K562 (cell line): ENCODE results near the gene FIBP. TPM values are rescaled to one million over a fixed set of nuclear protein-coding genes. Genes with fewer than 3 reads are reported as not detected.

Source experiments
- ATAC-seq: fragments of 200-7000 bp; cut with Tn5 transposase; 3 replicates; pipeline ENCODE4 v1.9.1; 2020; ENCODE audit warnings: moderate library complexity
- BruUV-seq: library from RNA; stranded (reverse); fragments of 400-500 nt; replicated peaks from 2 replicates; lab custom pipeline; 2021; lab: Mats Ljungman, UMichigan
- CTCF ChIA-PET: fragments of 300-600 bp; formaldehyde crosslinking; extraction: SDS; loops from one replicate; lab custom pipeline; 2021; ENCODE audit warnings: low intra/inter-chr PET ratio; lab: Yijun Ruan, JAX
- POLR2A ChIA-PET: fragments of 300-600, 350-650 bp; sonication (Branson Sonifier 250); formaldehyde crosslinking; extraction: SDS; loops from one replicate; lab custom pipeline; 2021; ENCODE audit warnings: antibody characterized with exemption, inconsistent platforms; lab: Yijun Ruan, JAX
- DNase-seq, 4 experiments: peaks; one replicate each; pipeline versions ENCODE4 v3.0.0 to v3.0.0-alpha.2; 2011 to 2018; ENCODE audit warnings: low spot score in 3 of 4, mixed read lengths in 3 of 4; ENCODE audit errors: extremely low read depth in 1 of 4
- FAIRE-seq: peaks from 2 replicates; lab custom pipeline; 2011; peaks lifted over from hg19 to GRCh38; lab: Jason Lieb, UNC
- H2AFZ ChIP-seq: 2 replicates; pipeline ENCODE4 v1.6.0; 2011; ENCODE audit warnings: low read depth, low read length, control low read depth, inconsistent platforms
- H3K27ac ChIP-seq: fragments of 200-600 bp; 3 replicates; pipeline ENCODE4 v1.8.0; 2011; ENCODE audit warnings: low read depth, mild to moderate bottlenecking, control low read depth, inconsistent platforms, low read length, moderate library complexity, mixed read lengths; ENCODE audit errors: extremely low read depth
- H3K27me3 ChIP-seq, 2 experiments: fragments of 300-600 bp in 1 of 2; 2 replicates in 1 of 2; 3 replicates in 1 of 2; pipeline versions ENCODE4 v1.6.0 to v1.8.0; 2011; ENCODE audit warnings: inconsistent platforms in 2 of 2, low read length in 2 of 2, mild to moderate bottlenecking in 1 of 2, mixed read lengths in 1 of 2, moderate library complexity in 1 of 2; ENCODE audit not compliant: control insufficient read depth in 2 of 2, insufficient read depth in 2 of 2
- H3K36me3 ChIP-seq: fragments of 300-600 bp; 3 replicates; pipeline ENCODE4 v1.8.0; 2011; ENCODE audit warnings: mild to moderate bottlenecking, low read length, inconsistent platforms; ENCODE audit not compliant: control insufficient read depth, insufficient read depth
- H3K4me1 ChIP-seq, 2 experiments: fragments of 200-600 bp in 1 of 2; replicated peaks in 1 of 2; 2 replicates in 1 of 2; 3 replicates in 1 of 2; pipeline versions ENCODE4 v1.5.1 to v1.8.0; 2011; ENCODE audit warnings: inconsistent platforms in 2 of 2, low read length in 2 of 2, mild to moderate bottlenecking in 1 of 2, mixed read lengths in 1 of 2, moderate library complexity in 1 of 2; ENCODE audit not compliant: control insufficient read depth in 2 of 2, insufficient read depth in 2 of 2
- H3K4me2 ChIP-seq: 2 replicates; pipeline ENCODE4 v1.6.1; 2011; ENCODE audit warnings: low read length, control low read depth, inconsistent platforms, mixed read lengths; ENCODE audit not compliant: insufficient read depth
- H3K4me3 ChIP-seq: fragments of 200-600 bp; sonication (generic), shearing (Covaris generic); 2 replicates; pipeline ENCODE4 v1.5.1; 2016; ENCODE audit warnings: control low read depth, inconsistent platforms
- H3K79me2 ChIP-seq: fragments of 200-600 bp; 3 replicates; pipeline ENCODE4 v1.8.0; 2011; ENCODE audit warnings: low read length, inconsistent platforms; ENCODE audit not compliant: control insufficient read depth, insufficient read depth
- H3K9ac ChIP-seq, 2 experiments: 2 replicates each; pipeline versions ENCODE4 v1.6.0 to v1.6.1; 2011; ENCODE audit warnings: low read depth in 2 of 2, low read length in 2 of 2, control low read depth in 1 of 2, inconsistent platforms in 1 of 2, mild to moderate bottlenecking in 1 of 2, mixed read lengths in 1 of 2; ENCODE audit not compliant: insufficient read depth in 1 of 2
- H3K9me1 ChIP-seq: one replicate; pipeline ENCODE4 v1.6.0; 2011; ENCODE audit warnings: inconsistent platforms, mild to moderate bottlenecking, low read length, moderate library complexity; ENCODE audit not compliant: control insufficient read depth, insufficient read depth
- H3K9me3 ChIP-seq: replicated peaks from 2 replicates; pipeline ENCODE4 v1.5.1; 2011; ENCODE audit warnings: low read depth, low read length, inconsistent platforms; ENCODE audit not compliant: control insufficient read depth, insufficient read depth
- H4K20me1 ChIP-seq: replicated peaks from 2 replicates; pipeline ENCODE4 v1.6.1; 2011; ENCODE audit warnings: low read length, inconsistent platforms, mixed read lengths; ENCODE audit not compliant: control insufficient read depth, insufficient read depth
- CREM ChIP-seq: IDR thresholded peaks from 2 replicates; pipeline ENCODE4 v1.6.1; 2014; ENCODE audit warnings: antibody characterized with exemption, low read depth
- MCM3 ChIP-seq: fragments of 450-650 bp; IDR thresholded peaks from 2 replicates; pipeline ENCODE4 v1.6.1; 2016
- MTA1 ChIP-seq: fragments of 450-650 bp; IDR thresholded peaks from 2 replicates; pipeline ENCODE4 v1.6.1; 2017; ENCODE audit warnings: borderline replicate concordance
- NCOR1 ChIP-seq: fragments of 450-650 bp; IDR thresholded peaks from 2 replicates; pipeline ENCODE4 v1.6.1; 2016; ENCODE audit warnings: mild to moderate bottlenecking, moderate library complexity
- NFRKB ChIP-seq: fragments of 450-650 bp; IDR thresholded peaks from 2 replicates; pipeline ENCODE4 v1.6.1; 2016; ENCODE audit warnings: low read depth
- NFXL1 ChIP-seq: fragments of 450-650 bp; formaldehyde crosslinking; IDR thresholded peaks from 2 replicates; pipeline ENCODE4 v1.4.0; 2021; ENCODE audit warnings: mild to moderate bottlenecking
- NR2C2 ChIP-seq, 2 experiments: fragments of 200-800 bp in 1 of 2; sonication (Bioruptor generic) in 1 of 2; sonication (generic) in 1 of 2; formaldehyde crosslinking in 1 of 2; IDR thresholded peaks; 2 replicates each; pipeline versions ENCODE4 v1.6.1 to v1.8.0; 2016 to 2022; ENCODE audit warnings: mild to moderate bottlenecking in 1 of 2, missing compliant biosample characterization in 1 of 2, missing genetic modification characterization in 1 of 2, missing genetic modification reagents in 1 of 2
- PHF8 ChIP-seq: fragments of 200-600 bp; sonication (generic); IDR thresholded peaks from 2 replicates; pipeline ENCODE4 v1.6.1; 2012; ENCODE audit warnings: mixed run types, mild to moderate bottlenecking, inconsistent platforms, low read length, moderate library complexity, borderline replicate concordance
- POLR2AphosphoS2 ChIP-seq: IDR thresholded peaks from 2 replicates; pipeline ENCODE4 v1.6.1; 2012; ENCODE audit warnings: low read length, improper control_type of control experiment
- RNF2 ChIP-seq: sonication (generic); IDR thresholded peaks from 2 replicates; pipeline ENCODE4 v1.6.1; 2016
- SIN3A ChIP-seq, 2 experiments: fragments of 150-350 bp in 1 of 2; IDR thresholded peaks; 2 replicates each; pipeline ENCODE4 v1.6.1; 2011 to 2016; ENCODE audit warnings: borderline replicate concordance in 2 of 2, low read depth in 2 of 2, low read length in 2 of 2, mild to moderate bottlenecking in 2 of 2, moderate library complexity in 2 of 2; ENCODE audit not compliant: control insufficient read depth in 1 of 2
- SMARCA4 ChIP-seq: fragments of 450-650 bp; IDR thresholded peaks from 2 replicates; pipeline ENCODE4 v1.6.1; 2016
- ZFX ChIP-seq: sonication (generic); formaldehyde crosslinking; IDR thresholded peaks from 2 replicates; pipeline ENCODE4 v1.8.0; 2022; ENCODE audit warnings: mild to moderate bottlenecking, missing genetic modification reagents, moderate library complexity
- ZNF384 ChIP-seq: IDR thresholded peaks from 2 replicates; pipeline ENCODE4 v1.6.1; 2012; ENCODE audit warnings: low read depth, low read length, improper control_type of control experiment
- ZNF589 ChIP-seq: fragments of 200-800 bp; sonication (Bioruptor generic); IDR thresholded peaks from 2 replicates; pipeline ENCODE4 v1.6.1; 2016; ENCODE audit warnings: low read depth, missing genetic modification characterization, missing compliant biosample characterization
- ZNF766 ChIP-seq: fragments of 200-800 bp; sonication (Bioruptor generic); conservative IDR thresholded peaks from 2 replicates; pipeline ENCODE4 v1.6.1; 2016; ENCODE audit warnings: missing genetic modification characterization, missing compliant biosample characterization
- WGBS: fragments of 100-300 bp; shearing (Covaris generic); methylation state at CpG from one replicate; pipeline ENCODE4 v1.1.6; 2016; ENCODE audit warnings: low coverage, mixed read lengths; ENCODE audit not compliant: insufficient coverage; ENCODE audit errors: missing lambda C conversion rate; 5-methylcytosine and 5-hydroxymethylcytosine counted together
- in situ Hi-C: fragments of 300-500 bp; cut with MboI; formaldehyde crosslinking; loops from 4 replicates; pipeline ENCODE4 v1.15.0; 2018; ENCODE audit warnings: inconsistent platforms, mixed read lengths
- intact Hi-C: fragments of 100-400 bp; cut with micrococcal nuclease; formaldehyde crosslinking; loops from 2 replicates; pipeline ENCODE4 v1.14.2; 2022
- polyA plus RNA-seq, 8 experiments: library from polyadenylated mRNA; depleted of rRNA in 4 of 8; stranded (reverse) in 5 of 8; unstranded in 3 of 8; fragments of >200 nt; fragmentation: Nextera tagmentation in 2 of 8; fragmentation: Illumina TruSeq in 1 of 8; extraction: Ambion mirVana in 2 of 8; extraction: Trizol in 1 of 8; gene quantifications; 2 replicates each; pipeline versions ENCODE4 v1.2.1 to v1.2.3, GENCODE V29; 2011 to 2014; ENCODE audit warnings: inconsistent platforms in 1 of 8, missing spikeins in 1 of 8
- total RNA-seq, 7 experiments: library from RNA; depleted of rRNA in 6 of 7; stranded (reverse); fragments of >200 nt in 6 of 7; fragmentation: Illumina TruSeq in 2 of 7; extraction: Trizol in 2 of 7; gene quantifications; 2 replicates each; pipeline versions ENCODE4 v1.2.1 to v1.2.3, GENCODE V29; 2011 to 2021; ENCODE audit warnings: low replicate concordance in 1 of 7
- TF ChIP-seq, protein P1 (sequence below): fragments of 200-800 bp; sonication (Bioruptor generic); IDR thresholded peaks from 2 replicates; pipeline ENCODE4 v1.6.1; 2017; ENCODE audit warnings: missing genetic modification characterization, missing compliant biosample characterization
- TF ChIP-seq, protein P2 (sequence below): sonication (generic); formaldehyde crosslinking; IDR thresholded peaks from 2 replicates; pipeline ENCODE4 v1.8.0; 2022; ENCODE audit warnings: mild to moderate bottlenecking, low read depth, missing genetic modification reagents

FIBP gene
- total and polyA plus RNA-seq, 9 of the 15 experiments (the other 6 are each of a cell fraction or from before 2014, with no cell fraction given) = 41.2 to 79.2 (median 48.6) TPM

DNA sequence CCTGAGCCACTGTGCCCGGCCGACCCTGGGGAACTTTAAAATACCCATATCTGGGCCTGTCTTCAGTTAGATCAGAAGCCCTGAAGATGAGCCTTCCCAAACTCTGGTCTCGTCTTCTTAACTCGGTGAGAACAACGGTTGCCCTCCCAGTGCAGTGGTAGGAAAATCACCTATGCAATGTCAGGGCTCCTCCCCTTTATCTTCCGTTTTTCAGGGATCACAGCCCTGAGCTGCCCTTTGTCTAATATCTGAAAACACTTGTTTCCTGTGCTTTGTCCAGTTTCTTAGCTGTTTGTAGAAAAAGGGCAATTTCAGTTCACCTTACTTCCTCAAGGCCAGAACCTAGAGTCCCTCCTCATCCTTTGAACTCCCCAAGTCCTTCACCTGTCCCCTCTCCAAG, 40.4 kb upstream of the FIBP start (continued):
- TF ChIP-seq PHF8 = peak; percentile 10; the same call in 1 of the 2 replicates
- TF ChIP-seq, all 486 proteins: peak for 3

DNA sequence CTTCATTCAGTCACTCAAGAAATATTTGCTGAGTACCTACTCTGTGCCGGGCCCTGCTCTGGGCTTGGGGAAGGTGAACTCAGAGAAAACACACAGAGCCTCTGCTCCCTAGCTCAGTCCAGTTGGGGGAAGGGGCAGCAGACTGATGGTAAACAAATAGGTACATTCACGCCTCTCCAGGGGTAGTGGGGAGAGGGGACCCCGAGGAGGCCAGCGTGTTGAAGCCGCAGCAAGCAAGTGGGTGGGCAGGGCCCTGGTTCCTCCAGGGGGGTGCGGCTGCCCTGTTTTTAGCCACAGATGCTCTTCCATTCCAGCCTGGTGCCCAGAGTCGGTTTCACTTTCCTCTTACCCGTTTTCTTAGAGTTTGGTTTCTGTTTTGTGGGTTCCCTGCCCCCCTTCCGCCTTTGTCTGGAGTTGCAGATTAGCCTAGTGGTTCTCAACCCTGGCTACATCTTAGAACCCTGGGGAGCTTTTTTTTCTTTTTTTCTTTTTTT, 39.7 kb upstream of the FIBP start:
- no peaks in the 10 kb centered on the region for H3K27me3 ChIP-seq
- BruUV-seq = no TSS peak
- in situ Hi-C loops = no loop called here
- CTCF ChIA-PET = no interaction called here
- no peaks in the 10 kb centered on the region for H3K79me2 ChIP-seq
- H3K9me3 ChIP-seq = no peaks in the 10 kb centered on the region
- H3K27ac ChIP-seq = peak overlapping the region; percentile 47
- no peak overlapping the region; the same call in 1 of the 2 replicates for H3K4me3 ChIP-seq
- H2AFZ ChIP-seq = peak overlapping the region; percentile 85
- H3K4me2 ChIP-seq = peak overlapping the region; percentile 66
- ATAC-seq (peak; percentile 52), DNase-seq (peak; percentile 14 to 64 (median 36)), FAIRE-seq (no peak)
- H3K9ac ChIP-seq = peak overlapping the region; percentile 32 to 44; a peak in 3 of 4 replicates
- H3K9me1 ChIP-seq = no peaks in the 10 kb centered on the region
- WGBS = 43% methylated on average over 9 of the region's 9 CpGs
- peaks cover 23 to 42% of the 10 kb centered on the region in 2 experiments; a peak in 4 of 5 replicates for H3K4me1 ChIP-seq
- no peaks in the 10 kb centered on the region for H4K20me1 ChIP-seq
- intact Hi-C loops = no loop called here
- POLR2A ChIA-PET = interaction anchor here (0.5 to 1.8 kb wide), 6 partner anchors 10 to 428 kb away, joined by 3 to 5 read pairs (median 3); partner anchors contain the start of gene CCDC85B
- H3K36me3 ChIP-seq = peaks cover 3% of the 10 kb centered on the region; the same call in 1 of the 3 replicates
- peak; percentile 74 for TF ChIP-seq ZNF384
- TF ChIP-seq NFXL1 (CRISPR knock-in tag) = no peak
- TF ChIP-seq MTA1 = 0 out of 2 replicates have a peak, but pooled peaks have one; percentile 55
- TF ChIP-seq, protein P1, sequence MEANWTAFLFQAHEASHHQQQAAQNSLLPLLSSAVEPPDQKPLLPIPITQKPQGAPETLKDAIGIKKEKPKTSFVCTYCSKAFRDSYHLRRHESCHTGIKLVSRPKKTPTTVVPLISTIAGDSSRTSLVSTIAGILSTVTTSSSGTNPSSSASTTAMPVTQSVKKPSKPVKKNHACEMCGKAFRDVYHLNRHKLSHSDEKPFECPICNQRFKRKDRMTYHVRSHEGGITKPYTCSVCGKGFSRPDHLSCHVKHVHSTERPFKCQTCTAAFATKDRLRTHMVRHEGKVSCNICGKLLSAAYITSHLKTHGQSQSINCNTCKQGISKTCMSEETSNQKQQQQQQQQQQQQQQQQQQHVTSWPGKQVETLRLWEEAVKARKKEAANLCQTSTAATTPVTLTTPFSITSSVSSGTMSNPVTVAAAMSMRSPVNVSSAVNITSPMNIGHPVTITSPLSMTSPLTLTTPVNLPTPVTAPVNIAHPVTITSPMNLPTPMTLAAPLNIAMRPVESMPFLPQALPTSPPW (CRISPR knock-in tag) = peak; percentile 83
- TF ChIP-seq PHF8 = peak; percentile 27; the same call in 1 of the 2 replicates
- TF ChIP-seq ZNF766 (CRISPR knock-in tag) = peak; percentile 73; the same call in 1 of the 2 replicates
- peak; percentile 65; the same call in 1 of the 2 replicates for TF ChIP-seq SMARCA4
- peak; percentile 55; the same call in 1 of the 2 replicates for TF ChIP-seq NFRKB
- TF ChIP-seq CREM = no peak
- peak; percentile 78; the same call in 1 of the 2 replicates for TF ChIP-seq ZNF589 (CRISPR knock-in tag)
- no peak for TF ChIP-seq NR2C2 (CRISPR knock-in tag; IDR thresholded peaks at IDR 0.05)
- peak; percentile 12; the same call in 1 of the 2 replicates for TF ChIP-seq NR2C2 (tag; IDR thresholded peaks at IDR 0.05)
- TF ChIP-seq ZFX (CRISPR knock-in tag) = peak; percentile 44
- no peak for TF ChIP-seq POLR2AphosphoS2
- TF ChIP-seq NCOR1 = 0 out of 2 replicates have a peak, but pooled peaks have one; percentile 24
- TF ChIP-seq MCM3 = no peak
- TF ChIP-seq, protein P2, sequence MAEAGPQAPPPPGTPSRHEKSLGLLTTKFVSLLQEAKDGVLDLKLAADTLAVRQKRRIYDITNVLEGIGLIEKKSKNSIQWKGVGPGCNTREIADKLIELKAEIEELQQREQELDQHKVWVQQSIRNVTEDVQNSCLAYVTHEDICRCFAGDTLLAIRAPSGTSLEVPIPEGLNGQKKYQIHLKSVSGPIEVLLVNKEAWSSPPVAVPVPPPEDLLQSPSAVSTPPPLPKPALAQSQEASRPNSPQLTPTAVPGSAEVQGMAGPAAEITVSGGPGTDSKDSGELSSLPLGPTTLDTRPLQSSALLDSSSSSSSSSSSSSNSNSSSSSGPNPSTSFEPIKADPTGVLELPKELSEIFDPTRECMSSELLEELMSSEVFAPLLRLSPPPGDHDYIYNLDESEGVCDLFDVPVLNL (CRISPR knock-in tag) = no peak
- TF ChIP-seq RNF2 = no peak
- TF ChIP-seq SIN3A (IDR thresholded peaks at IDR 0.05; ENCODE audit: borderline replicate concordance in 2 of 2, control insufficient read depth in 1 of 2, low read depth in 2 of 2, low read length in 2 of 2) = no peak
